Mesenchymal stem cell (in vitro differentiated cells and primary cell): ENCODE measurements around the gene CD302. TPM values are rescaled to one million over a fixed set of nuclear protein-coding genes. Genes with fewer than 3 reads are reported as not detected.

Experiments
- DNase-seq: peaks from one replicate; pipeline ENCODE4 v3.0.0-alpha.2; 2013
- H2AFZ ChIP-seq: one replicate; pipeline ENCODE4 v1.6.1; 2013; ENCODE audit warnings: low read depth, mild to moderate bottlenecking, control low read depth, inconsistent platforms, low read length, moderate library complexity
- H2AK5ac ChIP-seq: 2 replicates; pipeline ENCODE4 v1.6.1; 2013; ENCODE audit warnings: low read length, moderate library complexity, mild to moderate bottlenecking, inconsistent platforms; ENCODE audit not compliant: severe bottlenecking
- H2BK120ac ChIP-seq: one replicate; pipeline ENCODE4 v1.6.1; 2013; ENCODE audit warnings: low read depth, mild to moderate bottlenecking, inconsistent platforms, low read length, moderate library complexity
- H2BK12ac ChIP-seq, 2 experiments: one replicate each; pipeline ENCODE4 v1.6.1; 2013; ENCODE audit warnings: inconsistent platforms in 2 of 2, low read length in 2 of 2, mild to moderate bottlenecking in 2 of 2, moderate library complexity in 2 of 2, control low read depth in 1 of 2
- H2BK15ac ChIP-seq: one replicate; pipeline ENCODE4 v1.6.1; 2013; ENCODE audit warnings: mild to moderate bottlenecking, low read depth, inconsistent platforms; ENCODE audit not compliant: poor library complexity, severe bottlenecking
- H2BK5ac ChIP-seq: 2 replicates; pipeline ENCODE4 v1.6.1; 2013; ENCODE audit warnings: low read depth, mild to moderate bottlenecking, low read length, control low read depth, inconsistent platforms; ENCODE audit not compliant: poor library complexity, severe bottlenecking
- H3K14ac ChIP-seq, 2 experiments: one replicate each; pipeline ENCODE4 v1.6.1; 2013; ENCODE audit warnings: inconsistent platforms in 2 of 2, low read length in 2 of 2, control low read depth in 1 of 2, mild to moderate bottlenecking in 1 of 2, moderate library complexity in 1 of 2
- H3K18ac ChIP-seq, 2 experiments: one replicate each; pipeline ENCODE4 v1.6.1; 2013; ENCODE audit warnings: inconsistent platforms in 2 of 2, low read length in 2 of 2, control low read depth in 1 of 2, low read depth in 1 of 2, mild to moderate bottlenecking in 1 of 2
- H3K23ac ChIP-seq, 2 experiments: one replicate each; pipeline ENCODE4 v1.6.1; 2013; ENCODE audit warnings: inconsistent platforms in 2 of 2, low read length in 2 of 2, mild to moderate bottlenecking in 2 of 2, moderate library complexity in 2 of 2, control low read depth in 1 of 2
- H3K27ac ChIP-seq: 2 replicates; pipeline ENCODE4 v1.5.1; 2013; ENCODE audit warnings: mild to moderate bottlenecking, moderate library complexity, low read length, control low read depth, inconsistent platforms; ENCODE audit not compliant: poor library complexity, severe bottlenecking
- H3K27me3 ChIP-seq, 2 experiments: 2 replicates each; pipeline versions ENCODE4 v1.6.1 to v1.7.0; 2013; ENCODE audit warnings: low read length in 2 of 2, mild to moderate bottlenecking in 2 of 2, moderate library complexity in 2 of 2, control low read depth in 1 of 2, inconsistent platforms in 1 of 2; ENCODE audit not compliant: control insufficient read depth in 1 of 2, insufficient read depth in 1 of 2
- H3K36me3 ChIP-seq, 2 experiments: 2 replicates each; pipeline versions ENCODE4 v1.6.1 to v1.7.0; 2013; ENCODE audit warnings: low read length in 2 of 2, control low read depth in 1 of 2, inconsistent platforms in 1 of 2, low read depth in 1 of 2, mild to moderate bottlenecking in 1 of 2; ENCODE audit not compliant: insufficient read depth in 2 of 2, control insufficient read depth in 1 of 2
- H3K4ac ChIP-seq, 2 experiments: one replicate each; pipeline ENCODE4 v1.6.1; 2013; ENCODE audit warnings: inconsistent platforms in 2 of 2, low read length in 2 of 2, mild to moderate bottlenecking in 2 of 2, moderate library complexity in 2 of 2, control low read depth in 1 of 2, low read depth in 1 of 2
- H3K4me1 ChIP-seq: 2 replicates; pipeline ENCODE4 v1.6.1; 2013; ENCODE audit warnings: low read depth, low read length, control low read depth; ENCODE audit not compliant: control insufficient read depth, insufficient read depth
- H3K4me2 ChIP-seq: 2 replicates; pipeline ENCODE4 v1.6.1; 2013; ENCODE audit warnings: low read length, mild to moderate bottlenecking, inconsistent platforms; ENCODE audit not compliant: poor library complexity, severe bottlenecking
- H3K4me3 ChIP-seq, 2 experiments: 2 replicates each; pipeline versions ENCODE4 v1.5.1 to v1.7.0; 2013; ENCODE audit warnings: low read length in 2 of 2, mild to moderate bottlenecking in 2 of 2, control low read depth in 1 of 2, low read depth in 1 of 2; ENCODE audit not compliant: insufficient read depth in 1 of 2
- H3K79me1 ChIP-seq: replicated peaks from 2 replicates; pipeline ENCODE4 v1.6.1; 2013; ENCODE audit warnings: mild to moderate bottlenecking, control low read depth, low read length, inconsistent platforms; ENCODE audit not compliant: poor library complexity, severe bottlenecking
- H3K9ac ChIP-seq: 2 replicates; pipeline ENCODE4 v1.7.0; 2013; ENCODE audit warnings: mild to moderate bottlenecking, low read length, moderate library complexity
- H3K9me3 ChIP-seq: 2 replicates; pipeline ENCODE4 v1.7.0; 2013; ENCODE audit warnings: mild to moderate bottlenecking, low read length; ENCODE audit not compliant: control insufficient read depth
- H4K8ac ChIP-seq: one replicate; pipeline ENCODE4 v1.6.1; 2013; ENCODE audit warnings: inconsistent platforms, mild to moderate bottlenecking, low read length, moderate library complexity
- H4K91ac ChIP-seq: one replicate; pipeline ENCODE4 v1.6.1; 2013; ENCODE audit warnings: mild to moderate bottlenecking, low read length, inconsistent platforms
- WGBS: methylation state at CpG from one replicate; pipeline ENCODE4 v1.1.7; 2013; ENCODE audit warnings: mixed read lengths; 5-methylcytosine and 5-hydroxymethylcytosine counted together
- polyA plus RNA-seq, 2 experiments: library from polyadenylated mRNA; stranded (reverse); fragments of 200-250 nt; gene quantifications; one replicate each; pipeline ENCODE4 v1.2.3, GENCODE V29; 2013

Gene CD302
- polyA plus RNA-seq (2013, experiment 1 of 2): 11.1 TPM
- polyA plus RNA-seq (2013, experiment 2 of 2): 11.3 TPM

DNA sequence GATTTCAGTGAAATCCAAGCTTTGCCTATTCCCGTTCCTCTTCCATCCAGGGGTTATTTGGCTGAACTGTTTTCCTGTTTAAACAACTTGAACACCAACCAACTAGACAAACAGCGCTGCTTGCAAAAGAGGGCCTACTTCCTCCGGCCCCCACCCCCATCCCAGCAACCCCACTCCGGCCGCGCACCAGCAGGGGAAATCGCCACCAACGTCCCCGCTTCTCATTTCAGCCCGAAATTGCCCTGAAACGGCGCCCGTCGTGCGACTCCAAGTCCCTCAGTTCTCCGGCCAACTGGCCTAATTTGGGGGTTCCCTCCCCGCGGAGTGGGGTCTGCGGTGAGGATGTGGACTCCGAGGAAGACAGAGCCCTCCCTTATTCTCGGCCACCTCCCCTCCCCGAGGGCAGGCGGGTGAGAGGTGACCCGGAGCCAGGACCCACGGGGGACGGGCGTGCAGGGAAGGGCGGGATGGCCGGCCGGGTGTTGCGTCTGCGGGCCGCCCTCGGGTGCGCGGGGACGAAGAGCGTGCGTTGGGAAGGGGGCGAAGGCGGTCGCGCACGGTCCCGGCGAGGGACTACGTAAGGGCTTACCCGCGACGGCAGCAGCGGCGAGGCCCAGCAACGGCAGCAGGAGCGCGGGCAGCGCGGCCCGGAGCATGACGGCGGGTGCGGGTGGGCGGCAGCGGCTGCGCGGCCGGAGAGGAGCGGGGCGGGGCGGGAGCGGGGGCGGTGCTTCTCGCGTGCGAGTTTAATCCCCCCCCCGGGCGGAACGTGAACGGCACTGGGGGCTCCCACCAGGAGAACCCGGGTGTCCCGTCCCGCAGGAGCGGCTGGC lies at the start of gene CD302:
TSS of gene CD302 (minus strand) at position 666 of the 833 bp plus-strand sequence. CDS start at position 656, 10 bp downstream.
- Histone ChIP-seq H4K8ac (peak within 1 kb of the TSS; percentile 87), H2BK15ac (peak within 1 kb of the TSS; percentile 93), H3K4me3 (peak within 1 kb of the TSS; percentile 92 to 97), H3K36me3 (no peaks in the 10 kb centered on the region), H2AFZ (peak within 1 kb of the TSS; percentile 98), H3K23ac (peak within 1 kb of the TSS in 1 of 2 experiments; percentile 89), H3K27ac (no peak within 1 kb of the TSS), H2AK5ac (no peak within 1 kb of the TSS), H2BK5ac (no peak within 1 kb of the TSS), H2BK120ac (peak within 1 kb of the TSS; percentile 9), H3K18ac (peak within 1 kb of the TSS; percentile 82 to 98), H3K4me1 (peaks cover 10% of the 10 kb centered on the region), H3K4ac (peak within 1 kb of the TSS; percentile 75 to 91), H3K14ac (peak within 1 kb of the TSS in 1 of 2 experiments; percentile 99), H3K79me1 (peaks cover 2% of the 10 kb centered on the region), H3K4me2 (peak within 1 kb of the TSS; percentile 91), H3K9me3 (no peaks in the 10 kb centered on the region), H3K9ac (peak within 1 kb of the TSS; percentile 93), H3K27me3 (no peaks in the 10 kb centered on the region), H2BK12ac (peak within 1 kb of the TSS in 1 of 2 experiments; percentile 89), H4K91ac (peak within 1 kb of the TSS; percentile 93)
- peak; percentile 60 for DNase-seq
- WGBS: under 1% methylated on average over 44 of the region's 82 CpGs

GRCh38 chr2:159846564-159846963 lies 48.6 kb upstream of the CD302 start:
- WGBS: no CpG with 5 or more reads among the region's 2 CpGs
- H2BK12ac ChIP-seq: no peak overlapping the region
- H3K18ac ChIP-seq: no peak overlapping the region
- H3K23ac ChIP-seq: no peak overlapping the region
- no peak overlapping the region for H3K27ac ChIP-seq
- no peaks in the 10 kb centered on the region for H3K79me1 ChIP-seq
- H2BK15ac ChIP-seq: no peak overlapping the region
- H3K4me3 ChIP-seq: no peak overlapping the region
- no peaks in the 10 kb centered on the region for H3K27me3 ChIP-seq
- H2BK120ac ChIP-seq: no peak overlapping the region
- H2AFZ ChIP-seq: no peak overlapping the region
- no peak overlapping the region for H2AK5ac ChIP-seq
- H3K36me3 ChIP-seq: no peaks in the 10 kb centered on the region
- H4K91ac ChIP-seq: no peak overlapping the region
- H3K4me1 ChIP-seq: no peaks in the 10 kb centered on the region
- H3K4ac ChIP-seq: no peak overlapping the region
- no peak overlapping the region for H3K4me2 ChIP-seq
- H3K9me3 ChIP-seq: no peaks in the 10 kb centered on the region
- no peak overlapping the region for H4K8ac ChIP-seq
- no peak for DNase-seq
- H2BK5ac ChIP-seq: no peak overlapping the region
- no peak overlapping the region for H3K9ac ChIP-seq
- no peak overlapping the region for H3K14ac ChIP-seq

DNA sequence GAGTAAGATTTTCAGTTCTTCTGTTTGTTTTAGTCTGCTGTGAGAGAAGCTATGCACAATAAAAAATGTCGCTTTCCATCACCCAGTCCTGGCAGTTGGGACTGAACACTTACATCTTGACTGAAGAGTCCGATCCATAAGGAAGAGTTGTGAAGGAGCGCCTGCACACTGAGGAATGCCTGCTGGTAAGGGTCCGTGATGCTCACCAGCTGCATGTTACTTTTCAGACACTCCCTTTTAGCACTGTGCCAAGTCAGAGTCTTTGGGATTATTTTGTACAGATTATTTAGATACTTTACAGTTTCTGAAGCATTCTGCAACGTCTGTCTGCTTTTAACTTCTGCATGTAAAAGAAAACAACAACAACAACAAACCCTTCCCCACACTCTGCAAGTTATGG lies 42.6 kb upstream of the CD302 start:
- Histone ChIP-seq H3K27me3 (no peaks in the 10 kb centered on the region), H3K79me1 (no peaks in the 10 kb centered on the region), H3K9me3 (no peaks in the 10 kb centered on the region), H2BK15ac (no peak overlapping the region), H3K4me1 (no peaks in the 10 kb centered on the region), H3K4me2 (no peak overlapping the region), H3K18ac (no peak overlapping the region), H3K36me3 (no peaks in the 10 kb centered on the region), H3K4ac (no peak overlapping the region), H3K23ac (no peak overlapping the region), H2BK12ac (no peak overlapping the region), H3K9ac (no peak overlapping the region), H4K8ac (no peak overlapping the region), H3K27ac (no peak overlapping the region), H3K4me3 (no peak overlapping the region), H2BK5ac (no peak overlapping the region), H2AFZ (no peak overlapping the region), H4K91ac (no peak overlapping the region), H2AK5ac (no peak overlapping the region), H2BK120ac (no peak overlapping the region), H3K14ac (no peak overlapping the region)
- no peak for DNase-seq
- 92% methylated on average over 4 of the region's 5 CpGs for WGBS

DNA sequence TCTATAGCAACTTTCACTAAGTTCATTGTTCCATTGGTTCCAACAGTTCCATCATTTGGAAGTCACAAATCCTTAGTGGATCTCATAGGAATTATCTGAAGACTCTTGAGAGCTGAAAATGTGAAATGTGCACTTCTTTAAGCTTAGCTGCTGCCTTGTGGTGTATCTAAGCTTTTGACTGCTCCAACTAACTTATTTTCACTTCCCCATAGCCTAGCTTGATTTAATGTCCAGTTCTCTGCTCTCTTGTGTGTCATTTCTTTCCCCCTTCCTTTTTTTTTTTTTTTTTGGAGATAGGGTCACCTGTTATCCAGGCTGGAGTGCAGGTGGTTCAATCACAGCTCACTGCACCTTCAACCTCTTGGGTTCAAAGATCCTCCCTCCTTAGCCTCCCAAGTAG lies 34.9 kb upstream of the CD302 start:
- no peak overlapping the region for H3K4ac ChIP-seq
- no peak overlapping the region for H2BK5ac ChIP-seq
- no peak overlapping the region for H3K23ac ChIP-seq
- H3K9me3 ChIP-seq: no peaks in the 10 kb centered on the region
- H3K18ac ChIP-seq: no peak overlapping the region
- no peak overlapping the region for H3K9ac ChIP-seq
- no peak for DNase-seq
- no peaks in the 10 kb centered on the region for H3K79me1 ChIP-seq
- no peaks in the 10 kb centered on the region for H3K4me1 ChIP-seq
- no peak overlapping the region for H2BK15ac ChIP-seq
- no peak overlapping the region for H2BK12ac ChIP-seq
- no peak overlapping the region for H2AFZ ChIP-seq
- no peak overlapping the region for H4K8ac ChIP-seq
- H4K91ac ChIP-seq: no peak overlapping the region
- H2AK5ac ChIP-seq: no peak overlapping the region
- H3K27me3 ChIP-seq: no peaks in the 10 kb centered on the region
- no peak overlapping the region for H3K4me2 ChIP-seq
- H3K36me3 ChIP-seq: no peaks in the 10 kb centered on the region
- no peak overlapping the region for H2BK120ac ChIP-seq
- no peak overlapping the region for H3K4me3 ChIP-seq
- H3K27ac ChIP-seq: no peak overlapping the region
- H3K14ac ChIP-seq: no peak overlapping the region
